ENCODE results near the gene SMARCD3.

The SMARCD3 gene

DNA sequence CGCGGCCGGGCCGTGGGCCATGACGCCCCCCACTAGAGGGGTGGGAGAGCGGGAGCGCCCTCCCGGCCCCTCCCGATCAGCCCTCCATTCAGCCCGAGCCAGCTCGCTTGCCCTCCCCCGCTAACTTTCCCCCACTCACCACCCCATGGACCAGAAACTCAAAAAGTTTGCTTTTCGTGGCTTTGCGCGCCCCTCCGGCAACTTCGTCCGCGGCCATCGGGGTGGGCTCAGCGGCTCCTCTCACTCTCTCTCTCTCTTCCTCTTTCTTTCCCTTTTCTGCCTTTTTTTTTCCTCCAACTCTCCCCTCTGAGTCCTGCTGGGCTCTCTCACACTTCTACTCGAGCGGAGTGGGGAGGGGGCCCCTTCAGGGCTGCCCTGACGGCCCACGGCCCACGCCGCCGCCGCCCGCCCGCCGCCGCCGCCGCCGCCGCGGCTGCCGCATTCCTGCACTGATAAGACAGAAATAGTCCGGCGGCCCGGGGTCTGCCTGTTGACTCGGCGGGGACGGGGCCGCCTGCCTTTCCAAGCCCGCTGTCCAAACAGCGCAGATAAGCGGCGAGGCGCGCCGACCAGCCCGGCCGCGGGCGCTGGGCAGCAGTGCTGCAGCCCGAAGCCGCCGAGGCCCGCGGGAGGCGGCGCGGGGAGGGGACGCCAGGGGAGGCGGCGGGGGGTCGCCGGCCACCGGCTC, at the start of gene SMARCD3:
Gene SMARCD3 (minus strand): TSS at position 349 of the 688 bp plus-strand sequence. CDS start 132 bp downstream, at position 217.
- DNase-seq: peak; percentile 31

DNA sequence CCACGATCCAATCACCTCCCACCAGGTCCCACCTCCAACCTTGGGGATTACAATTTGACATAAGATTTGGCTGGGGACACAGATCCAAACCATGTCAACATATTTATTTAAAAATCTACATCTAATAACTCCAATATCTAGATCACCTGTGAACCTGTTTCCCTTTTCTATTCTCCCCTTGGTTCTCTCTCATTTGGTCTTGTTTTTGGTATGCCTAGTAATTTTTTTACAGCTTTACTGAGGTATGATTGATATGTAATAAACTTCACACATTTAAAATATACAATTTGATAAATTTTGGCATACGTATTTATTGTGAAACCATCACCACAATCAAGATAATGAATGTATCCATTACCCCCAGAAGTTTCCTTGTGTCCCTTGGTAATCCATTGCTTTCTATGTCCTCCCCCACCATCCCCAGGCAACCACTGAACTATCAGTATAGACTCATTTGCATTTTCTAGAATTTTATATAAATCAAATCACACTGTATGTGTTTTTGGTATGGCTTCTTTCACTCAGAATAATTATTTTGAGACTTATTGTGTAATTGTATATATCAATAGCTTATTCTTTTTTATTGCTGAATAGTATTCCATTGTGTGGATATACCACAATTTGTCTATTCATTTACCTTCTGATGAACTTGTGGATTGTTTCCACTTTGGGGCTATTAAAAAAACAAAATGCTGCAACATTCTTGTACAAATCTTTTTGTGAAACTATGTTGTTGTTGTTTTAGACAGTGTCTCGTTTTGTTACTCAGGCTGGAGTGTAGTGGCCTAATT, 47.9 kb upstream of the SMARCD3 start:
- no peak for DNase-seq

- no peak for DNase-seq
Observed at GRCh38 chr7:151292850-151293249, 44.4 kb upstream of the SMARCD3 start.

DNA sequence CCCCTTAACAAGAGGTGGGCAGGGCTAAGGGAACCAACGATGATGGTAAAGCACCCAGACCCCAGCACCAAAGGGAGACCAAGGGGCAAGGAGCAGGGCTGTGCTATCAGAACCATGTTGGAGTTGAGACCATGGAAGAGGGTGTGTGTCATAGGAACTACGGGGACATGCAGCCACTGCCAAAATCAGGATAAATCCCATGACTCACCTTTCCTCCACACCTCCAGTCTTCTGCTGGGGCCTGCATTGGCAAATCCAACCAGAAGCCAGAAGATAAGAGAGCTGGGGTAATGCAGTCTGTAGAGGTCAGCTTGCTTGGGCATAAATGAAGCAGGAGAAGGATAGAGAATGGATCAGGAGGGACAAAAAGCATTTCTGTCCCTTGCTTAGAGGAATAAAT, 42.7 kb upstream of the SMARCD3 start:
- no peak for DNase-seq

- no peak for DNase-seq
Observed at GRCh38 chr7:151290355-151290760, 41.9 kb upstream of the SMARCD3 start.

DNA sequence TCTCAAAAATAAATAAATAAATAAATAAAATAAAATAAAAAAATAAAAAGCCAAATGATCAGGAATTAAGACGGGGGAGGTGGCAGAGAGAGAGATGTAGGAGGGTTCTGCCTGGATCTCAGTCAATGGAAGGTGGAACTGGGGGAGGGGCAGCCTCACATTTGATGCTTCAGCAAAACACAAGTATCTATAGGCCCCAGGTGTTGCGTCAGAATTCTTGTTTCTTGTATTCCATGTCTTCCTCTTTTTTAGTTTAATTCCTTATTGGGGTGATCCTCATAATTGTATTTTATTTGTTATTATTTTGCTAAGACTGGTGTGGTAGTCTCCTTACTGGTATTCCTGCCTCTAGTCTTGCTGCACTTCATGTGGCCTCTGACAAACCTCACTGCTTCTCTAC, 41.4 kb upstream of the SMARCD3 start:
- no peak for DNase-seq

- DNase-seq: no peak
Observed at GRCh38 chr7:151286148-151286547, 37.7 kb upstream of the SMARCD3 start.

GRCh38 chr7:151283302-151283701, 34.8 kb upstream of the SMARCD3 start:
- DNase-seq: no peak

GRCh38 chr7:151282111-151282510, 33.6 kb upstream of the SMARCD3 start:
- no peak for DNase-seq

GRCh38 chr7:151281686-151282085, 33.2 kb upstream of the SMARCD3 start:
- no peak for DNase-seq

DNA sequence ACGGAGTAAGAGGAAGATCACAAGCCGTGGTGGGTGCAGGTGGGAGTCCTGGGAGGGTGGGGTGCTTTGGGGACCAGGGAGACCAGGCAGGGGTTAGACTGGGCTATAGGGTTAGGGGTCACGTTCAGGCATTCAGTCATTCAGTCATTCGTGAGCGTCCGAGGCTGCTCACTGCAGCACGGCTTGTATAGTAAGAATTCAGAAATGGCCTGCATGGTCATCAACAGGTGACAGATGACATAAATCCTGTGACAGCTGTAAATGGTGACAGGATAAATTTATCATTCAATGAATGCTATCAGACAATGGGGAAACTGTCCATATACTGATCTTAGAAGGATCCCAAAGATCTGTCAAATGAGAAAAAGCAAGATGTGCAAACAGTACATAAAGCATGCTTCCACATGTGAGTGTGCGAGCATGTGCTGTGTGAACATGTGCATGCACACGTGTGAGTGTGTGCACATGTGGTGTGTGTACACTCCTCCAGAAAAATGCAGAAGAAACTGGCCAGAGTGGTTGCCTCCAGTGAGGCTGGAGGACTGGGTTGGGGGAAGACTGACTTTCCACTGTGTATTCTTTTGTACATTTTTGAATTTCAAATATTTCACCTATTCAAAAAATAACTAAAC, 32.0 kb upstream of the SMARCD3 start:
- DNase-seq: no peak

- no peak for DNase-seq
Observed at GRCh38 chr7:151279868-151280267, 31.4 kb upstream of the SMARCD3 start.

DNA sequence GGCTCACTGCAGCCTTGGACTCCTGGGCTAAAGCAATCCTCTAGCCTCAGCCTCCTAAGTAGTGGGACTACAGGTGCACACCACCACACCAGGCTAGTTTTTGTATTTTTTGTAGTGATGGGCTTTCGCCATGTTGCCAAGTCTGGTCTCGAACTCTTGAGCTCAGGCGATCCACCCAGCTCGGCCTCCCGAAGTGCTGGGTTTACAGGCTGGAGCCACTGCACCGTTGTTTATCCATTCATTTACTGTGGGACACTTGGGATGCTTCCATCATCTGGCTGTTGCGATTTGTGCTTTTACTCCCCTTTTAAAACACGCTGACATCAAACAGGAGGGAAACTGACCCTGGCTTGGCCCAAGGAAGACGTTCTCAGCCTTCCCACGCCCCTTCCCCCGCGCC, 30.5 kb upstream of the SMARCD3 start:
- no peak for DNase-seq

GRCh38 chr7:151277631-151278030, 29.1 kb upstream of the SMARCD3 start:
- DNase-seq: no peak

DNA sequence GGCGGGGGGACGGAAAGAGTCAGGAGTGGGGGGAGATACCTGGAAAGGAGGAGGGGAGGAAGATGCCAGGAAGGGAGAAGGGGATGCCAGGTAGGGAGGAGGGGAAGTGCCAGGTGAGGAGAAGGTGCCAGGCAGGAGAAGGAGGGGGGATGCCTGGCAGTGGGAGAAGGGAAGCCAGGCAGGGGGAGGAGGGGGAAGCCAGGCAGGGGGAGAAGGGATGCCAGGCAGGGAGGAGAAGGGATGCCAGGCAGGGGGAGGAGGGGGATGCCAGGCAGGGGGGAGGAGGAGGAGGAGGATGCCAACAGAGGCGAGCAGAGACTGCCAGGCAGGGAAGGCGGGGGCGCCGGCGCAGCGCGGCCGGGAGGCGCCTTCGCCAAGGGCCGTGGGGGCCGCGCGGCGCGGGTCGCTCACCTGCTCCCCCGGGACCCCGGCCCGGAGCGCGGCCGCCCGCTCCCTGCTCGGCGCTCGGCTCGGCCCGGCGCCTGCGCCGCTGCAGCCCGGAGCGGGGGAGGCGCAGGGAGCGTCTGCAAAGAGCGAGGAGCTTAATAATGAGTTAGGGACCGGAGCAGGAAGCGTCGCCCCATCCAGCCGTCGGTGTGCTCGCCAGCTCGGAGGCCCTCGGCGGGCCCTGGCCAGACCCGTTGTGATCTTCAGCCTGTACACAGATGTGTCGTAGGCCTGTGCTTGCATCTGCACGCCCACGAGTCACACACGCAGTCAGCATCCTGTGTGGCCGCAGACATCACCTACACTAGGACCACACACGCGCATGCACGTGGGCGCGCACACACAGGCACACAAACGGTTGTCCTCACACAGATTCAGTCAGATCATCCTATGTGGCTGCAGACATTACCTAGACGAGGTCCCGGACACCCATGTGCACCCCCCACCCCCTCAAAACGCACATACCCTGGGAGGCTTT, 28.4 kb upstream of the SMARCD3 start:
- peak; percentile 61 for DNase-seq

DNA sequence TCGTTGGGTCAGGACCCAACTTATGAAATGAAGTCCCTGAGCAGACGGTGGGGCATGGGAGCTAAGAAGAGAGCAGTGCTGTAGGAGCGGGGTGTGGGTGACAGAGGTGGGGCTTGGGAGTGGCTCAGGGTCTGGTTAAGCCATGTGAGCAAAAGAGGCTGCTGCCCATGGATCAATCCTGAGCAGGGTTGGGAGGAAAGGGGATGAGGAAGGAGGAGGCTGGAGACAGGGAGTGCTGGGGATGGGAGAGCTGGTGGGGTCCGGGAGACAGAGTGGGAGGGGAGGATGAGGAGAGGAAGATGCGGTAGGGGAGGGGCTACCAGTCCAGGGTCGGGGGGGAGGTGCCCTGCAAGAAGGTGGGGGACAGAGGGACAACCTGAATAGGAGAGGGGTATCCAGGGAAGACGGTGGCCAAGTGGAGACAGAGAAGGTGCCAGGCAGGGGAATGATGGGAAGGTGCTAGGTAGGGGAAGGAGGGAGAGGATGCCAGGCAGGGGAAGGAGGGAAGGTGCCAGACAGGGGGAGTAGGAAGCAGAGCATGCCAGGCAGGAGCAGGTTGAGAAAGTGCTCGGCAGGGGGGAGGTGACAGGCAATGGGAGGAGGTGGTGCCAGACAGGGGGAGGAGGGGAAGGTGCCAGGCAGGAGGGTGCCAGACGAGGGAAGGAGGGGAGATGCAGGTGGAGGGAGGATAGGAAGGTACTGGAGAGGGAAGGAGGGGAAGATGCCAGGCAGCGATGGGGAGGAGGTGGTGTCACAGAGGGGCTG, 27.5 kb upstream of the SMARCD3 start:
- DNase-seq: no peak

DNA sequence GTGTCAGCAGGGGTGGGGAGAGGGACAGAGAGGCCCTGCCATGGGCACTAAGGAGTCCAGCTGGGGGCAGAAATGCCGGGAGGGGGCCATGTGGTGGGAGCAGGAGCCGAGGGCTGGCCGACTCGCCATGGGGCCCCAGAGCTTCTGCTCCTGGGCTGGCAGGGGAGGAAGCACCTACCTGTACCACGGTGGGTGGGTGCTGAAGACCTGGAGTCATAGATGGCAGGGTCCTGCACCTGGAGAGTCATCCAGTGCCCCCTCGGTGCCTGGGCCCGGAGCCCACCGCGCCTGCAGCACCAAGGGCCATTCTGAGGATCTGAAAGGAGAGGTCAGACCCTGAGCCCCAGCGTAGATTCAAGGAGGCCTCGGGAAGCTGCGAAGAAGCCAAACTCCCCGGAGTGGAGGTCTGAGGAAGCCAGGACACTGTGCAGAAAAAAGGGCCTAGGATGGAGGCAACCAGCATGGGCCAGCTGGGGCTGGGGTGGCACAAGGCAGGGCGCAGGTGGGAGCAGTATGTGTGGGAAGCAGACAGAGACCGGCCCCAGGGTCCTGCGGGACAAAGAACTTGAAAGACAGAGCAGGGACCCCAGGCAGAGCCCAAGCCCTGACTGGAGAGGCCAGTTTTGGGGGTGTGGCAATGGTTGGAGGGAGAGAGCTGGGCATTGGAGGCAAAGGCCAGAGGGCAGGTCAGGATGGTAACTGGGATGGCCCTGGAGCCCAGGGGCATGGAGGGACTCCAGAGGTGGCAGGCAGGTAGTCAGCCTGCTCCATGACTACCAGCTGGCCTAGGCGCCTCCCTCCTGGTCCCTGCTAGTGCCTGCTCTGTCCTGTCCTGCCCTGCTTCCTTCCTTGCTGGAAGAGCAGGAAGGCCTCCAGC, 26.7 kb upstream of the SMARCD3 start:
- no peak for DNase-seq

DNA sequence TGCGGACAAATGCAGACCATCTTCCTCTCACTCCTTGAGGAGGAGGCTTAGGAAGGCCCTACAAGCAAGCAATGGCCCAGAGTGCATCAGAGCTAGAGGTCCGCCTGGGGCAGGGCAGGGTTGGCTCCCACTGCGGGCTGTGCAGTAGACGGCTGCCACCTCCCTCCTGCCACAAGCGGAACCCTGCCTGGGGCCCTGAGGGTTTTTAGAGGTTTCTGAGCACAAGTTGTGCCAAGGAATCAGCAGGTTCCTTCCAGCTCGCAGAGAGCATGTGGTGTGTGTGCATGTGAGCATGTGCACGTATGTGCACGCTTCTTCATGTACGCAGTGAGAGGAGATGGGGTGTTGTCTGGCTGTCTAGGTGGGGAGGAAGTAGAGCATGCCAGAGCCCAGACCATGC, 25.9 kb upstream of the SMARCD3 start:
- no peak for DNase-seq

- DNase-seq: no peak
Observed at GRCh38 chr7:151273651-151274390, 25.3 kb upstream of the SMARCD3 start.

- no peak for DNase-seq
Observed at GRCh38 chr7:151272877-151273276, 24.4 kb upstream of the SMARCD3 start.

Data from stimulated activated CD4-positive, alpha-beta T cell treated with anti-CD3 and anti-CD28 coated beads, Interleukin-4, amount 100 ng/mL, for 24 hours (primary cell).